Neural cell (in vitro differentiated cells): ENCODE measurements around the gene TUT1. TPM values are rescaled to one million over a fixed set of nuclear protein-coding genes. Genes with fewer than 3 reads are reported as not detected.

Experiments
- H2AFZ ChIP-seq: fragments of 200-600, 300-800 bp; sonication (generic), shearing (Covaris generic); 2 replicates; pipeline ENCODE4 v1.6.0; 2014; ENCODE audit warnings: low read depth, mild to moderate bottlenecking, antibody characterized with exemption, low read length, moderate library complexity
- H3F3A ChIP-seq: fragments of 200-600 bp; shearing (Covaris generic); 2 replicates; pipeline ENCODE4 v1.6.1; 2016; ENCODE audit warnings: mild to moderate bottlenecking, moderate library complexity, mixed read lengths, antibody characterized with exemption, low read length; ENCODE audit not compliant: insufficient read depth, poor library complexity, severe bottlenecking
- H3K27ac ChIP-seq: fragments of 200-600, 300-800 bp; sonication (generic), shearing (Covaris generic); 2 replicates; pipeline ENCODE4 v1.5.1; 2014; ENCODE audit warnings: mild to moderate bottlenecking, low read length, moderate library complexity
- H3K27me3 ChIP-seq: fragments of 300-800, 200-600 bp; sonication (generic), shearing (Covaris generic); 2 replicates; pipeline ENCODE4 v1.6.0; 2014; ENCODE audit warnings: mild to moderate bottlenecking, low read depth, low read length, moderate library complexity; ENCODE audit not compliant: insufficient read depth
- H3K36me3 ChIP-seq: fragments of 300-800, 200-600 bp; sonication (generic), shearing (Covaris generic); 2 replicates; pipeline ENCODE4 v1.5.1; 2014; ENCODE audit warnings: mild to moderate bottlenecking, antibody characterized with exemption, low read length, moderate library complexity; ENCODE audit not compliant: insufficient read depth
- H3K4me2 ChIP-seq: fragments of 300-800, 200-600 bp; sonication (generic), shearing (Covaris generic); 2 replicates; pipeline ENCODE4 v1.6.0; 2014; ENCODE audit warnings: mild to moderate bottlenecking, low read length
- H3K4me3 ChIP-seq: fragments of 300-800, 200-600 bp; sonication (generic), shearing (Covaris generic); 2 replicates; pipeline ENCODE4 v1.5.1; 2014; ENCODE audit warnings: mild to moderate bottlenecking, low read length, moderate library complexity
- H3K79me2 ChIP-seq: fragments of 200-600 bp; shearing (Covaris generic); replicated peaks from 2 replicates; pipeline ENCODE4 v1.6.0; 2014; ENCODE audit warnings: mild to moderate bottlenecking, low read length, moderate library complexity; ENCODE audit not compliant: insufficient read depth
- H3K9ac ChIP-seq: fragments of 300-800, 200-600 bp; sonication (generic), shearing (Covaris generic); 2 replicates; pipeline ENCODE4 v1.6.1; 2016; ENCODE audit warnings: mild to moderate bottlenecking, low read length, mixed read lengths
- H3K9me2 ChIP-seq: fragments of 200-600 bp; shearing (Covaris generic); 2 replicates; pipeline ENCODE4 v1.6.1; 2016; ENCODE audit warnings: mild to moderate bottlenecking, low read length, mixed read lengths; ENCODE audit not compliant: insufficient read depth
- H3K9me3 ChIP-seq: fragments of 200-600, 300-800 bp; sonication (generic), shearing (Covaris generic); 2 replicates; pipeline ENCODE4 v1.6.1; 2016; ENCODE audit warnings: mild to moderate bottlenecking, mixed run types, low read length, moderate library complexity, mixed read lengths
- H4K20me1 ChIP-seq: fragments of 200-600 bp; shearing (Covaris generic); 2 replicates; pipeline ENCODE4 v1.6.1; 2016; ENCODE audit warnings: mild to moderate bottlenecking, mixed run types; ENCODE audit not compliant: insufficient read depth
- CTCF ChIP-seq: fragments of 450-650 bp; IDR thresholded peaks from 2 replicates; pipeline ENCODE4 v1.5.1; 2014; ENCODE audit warnings: antibody characterized with exemption, mild to moderate bottlenecking, moderate library complexity; ENCODE audit not compliant: poor library complexity, severe bottlenecking
- EP300 ChIP-seq: fragments of 450-650 bp; conservative IDR thresholded peaks from 2 replicates; pipeline ENCODE4 v1.6.1; 2014; ENCODE audit warnings: antibody characterized with exemption, mild to moderate bottlenecking, moderate library complexity; ENCODE audit not compliant: poor library complexity, severe bottlenecking
- EZH2 ChIP-seq: fragments of 200-600, 300-800 bp; shearing (Covaris generic), sonication (generic); IDR thresholded peaks from 2 replicates; pipeline ENCODE4 v1.6.1; 2014; ENCODE audit warnings: antibody characterized with exemption, low read length, borderline replicate concordance, mild to moderate bottlenecking; ENCODE audit not compliant: insufficient read depth, poor library complexity, severe bottlenecking
- MXI1 ChIP-seq: fragments of 450-650 bp; conservative IDR thresholded peaks from 2 replicates; pipeline ENCODE4 v1.6.1; 2014; ENCODE audit warnings: antibody characterized with exemption, mild to moderate bottlenecking; ENCODE audit not compliant: poor library complexity, severe bottlenecking
- POLR2AphosphoS5 ChIP-seq: IDR thresholded peaks from 2 replicates; pipeline ENCODE4 v1.6.1; 2012
- RAD21 ChIP-seq: fragments of 450-650 bp; conservative IDR thresholded peaks from 2 replicates; pipeline ENCODE4 v1.6.1; 2014; ENCODE audit warnings: antibody characterized with exemption, mild to moderate bottlenecking, moderate library complexity
- REST ChIP-seq: IDR thresholded peaks from 2 replicates; pipeline ENCODE4 v1.6.1; 2012; ENCODE audit warnings: borderline replicate concordance
- SMC3 ChIP-seq: fragments of 450-650 bp; conservative IDR thresholded peaks from 2 replicates; pipeline ENCODE4 v1.6.1; 2014; ENCODE audit warnings: antibody characterized with exemption, mild to moderate bottlenecking, moderate library complexity; ENCODE audit not compliant: poor library complexity
- TAF1 ChIP-seq: IDR thresholded peaks from 2 replicates; pipeline ENCODE4 v1.6.1; 2012; ENCODE audit warnings: low read depth
- polyA plus RNA-seq: library from polyadenylated mRNA; depleted of rRNA; stranded (reverse); fragments of >200 nt; gene quantifications from 2 replicates; pipeline ENCODE4 v1.2.3, GENCODE V29; 2014

The TUT1 gene
- polyA plus RNA-seq, 1 donor from 2014 or later, result 17.8 TPM

GRCh38 chr11:62611705-62612365, 20.5 kb upstream of the TUT1 start (continued):
- no peak for TF ChIP-seq SMC3

GRCh38 chr11:62610814-62611704, 19.7 kb upstream of the TUT1 start:
- H2AFZ ChIP-seq, result no peak overlapping the region
- H3K4me2 ChIP-seq, result no peak overlapping the region
- TF ChIP-seq SMC3, result no peak
- TF ChIP-seq REST, result no peak
- TF ChIP-seq EP300, result no peak
- no peak for TF ChIP-seq MXI1
- no peak for TF ChIP-seq RAD21
- TF ChIP-seq TAF1, result no peak
- TF ChIP-seq POLR2AphosphoS5, result no peak
- TF ChIP-seq EZH2, result no peak
- TF ChIP-seq CTCF, result no peak
- H3K9me2 ChIP-seq, result no peaks in the 10 kb centered on the region
- no peak overlapping the region for H3K4me3 ChIP-seq
- no peaks in the 10 kb centered on the region for H4K20me1 ChIP-seq
- H3K9ac ChIP-seq, result no peak overlapping the region
- H3K79me2 ChIP-seq, result no peaks in the 10 kb centered on the region
- no peaks in the 10 kb centered on the region for H3K9me3 ChIP-seq
- peaks cover 8% of the 10 kb centered on the region for H3K27me3 ChIP-seq
- H3K36me3 ChIP-seq, result no peaks in the 10 kb centered on the region
- no peak overlapping the region for H3K27ac ChIP-seq
- no peaks in the 10 kb centered on the region for H3F3A ChIP-seq

- H3K4me2 ChIP-seq, result no peak overlapping the region
- H3K9me3 ChIP-seq, result no peaks in the 10 kb centered on the region
- H3K9me2 ChIP-seq, result no peaks in the 10 kb centered on the region
- no peaks in the 10 kb centered on the region for H4K20me1 ChIP-seq
- no peak overlapping the region for H2AFZ ChIP-seq
- H3F3A ChIP-seq, result no peaks in the 10 kb centered on the region
- no peaks in the 10 kb centered on the region for H3K36me3 ChIP-seq
- H3K27me3 ChIP-seq, result peaks cover 8% of the 10 kb centered on the region
- no peak overlapping the region for H3K27ac ChIP-seq
- H3K4me3 ChIP-seq, result no peak overlapping the region
- TF ChIP-seq TAF1, result no peak
- TF ChIP-seq SMC3, result no peak
- no peak for TF ChIP-seq POLR2AphosphoS5
- TF ChIP-seq CTCF, result no peak
- H3K79me2 ChIP-seq, result no peaks in the 10 kb centered on the region
- H3K9ac ChIP-seq, result no peak overlapping the region
Observed at GRCh38 chr11:62610403-62610802, 19.1 kb upstream of the TUT1 start.
